Measurements from ENCODE around the gene POMGNT1. TPM values are rescaled to one million over a fixed set of nuclear protein-coding genes. Genes with fewer than 3 reads are reported as not detected.
A peak's percentile ranks its signal among the peaks of the same experiment; 100 is the strongest.

Gene POMGNT1
- total RNA-seq, 2 donors from 2014 or later: 30.8 to 35.5 TPM

DNA sequence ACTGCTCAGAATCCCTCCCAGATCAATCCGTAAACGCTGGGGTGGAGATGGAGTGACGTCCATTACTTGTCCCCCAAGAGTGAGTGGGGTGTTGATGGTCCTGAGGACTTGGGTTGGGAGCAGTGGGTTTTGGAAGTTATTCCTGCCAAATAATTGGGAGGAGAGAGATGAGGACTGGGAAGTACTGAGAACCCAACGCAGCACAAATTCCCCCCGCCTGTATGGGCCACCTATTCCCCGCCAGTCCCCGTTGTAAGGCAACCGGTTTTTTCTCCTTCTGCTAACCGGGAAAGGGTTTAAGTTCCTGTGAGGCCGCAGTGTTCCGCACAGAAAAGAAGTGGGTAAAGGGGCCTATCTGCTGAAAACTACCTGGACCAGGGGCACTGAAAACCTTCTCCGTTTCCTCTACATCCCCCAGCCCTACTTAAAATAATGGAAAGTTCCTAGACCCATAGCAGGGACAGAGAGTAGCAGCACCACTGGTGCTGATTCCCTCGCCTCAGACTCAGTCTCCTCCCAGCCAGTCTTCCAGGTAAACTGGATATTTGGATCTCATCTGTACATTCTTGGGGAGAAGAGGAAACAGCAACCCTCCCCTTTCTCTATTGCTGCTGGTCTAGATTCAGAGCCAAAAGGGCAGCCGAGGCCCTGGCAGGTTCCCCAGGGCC lies 5.6 kb upstream of the POMGNT1 start:
- Mint-ChIP-seq H3K4me1 (ENCODE audit: low read depth) (peaks cover 15% of the 10 kb centered on the region), H3K27me3 (ENCODE audit: low read depth) (no peaks in the 10 kb centered on the region), H3K36me3 (ENCODE audit: insufficient read depth in 2 of 2) (no peaks in the 10 kb centered on the region), H3K27ac (no peak overlapping the region), H3K9me3 (no peaks in the 10 kb centered on the region), H3K4me3 (peak overlapping the region; percentile 31 to 88)
- DNase-seq (no peak), ATAC-seq (replicated peaks in 1 of 2) (no peak)

DNA sequence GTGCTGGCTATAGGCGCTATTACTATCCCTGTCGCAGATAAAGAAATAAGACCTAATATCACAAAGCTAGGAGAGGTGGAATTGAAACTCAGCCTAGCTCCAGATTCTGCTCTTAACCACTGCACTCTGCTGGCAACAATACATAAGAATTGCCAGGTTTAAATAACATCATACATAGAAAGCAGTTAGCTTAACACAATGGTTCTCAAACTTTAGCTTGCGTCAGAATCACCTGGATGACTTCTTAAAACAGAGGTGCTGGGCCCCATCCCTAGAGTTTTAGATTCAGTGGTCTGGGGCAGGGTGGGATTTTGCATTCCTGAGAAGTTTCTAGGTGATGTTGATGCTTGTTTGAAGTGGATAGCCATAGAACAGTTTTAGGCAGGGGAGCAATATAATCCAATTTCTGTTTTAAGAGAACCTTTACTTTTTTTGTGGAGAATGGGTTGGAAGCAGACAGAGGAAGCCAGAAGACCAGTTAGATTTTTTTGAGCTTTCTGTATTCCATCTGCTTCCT lies 1.1 kb upstream of the POMGNT1 start:
- no peak for DNase-seq
- H3K27me3 Mint-ChIP-seq (ENCODE audit: low read depth): no peaks in the 10 kb centered on the region
- no peak overlapping the region for H3K27ac Mint-ChIP-seq
- no peaks in the 10 kb centered on the region for H3K36me3 Mint-ChIP-seq (ENCODE audit: insufficient read depth in 2 of 2)
- H3K4me3 Mint-ChIP-seq: peak overlapping the region; percentile 78 to 83
- H3K4me1 Mint-ChIP-seq (ENCODE audit: low read depth): peaks cover 30% of the 10 kb centered on the region
- no peaks in the 10 kb centered on the region for H3K9me3 Mint-ChIP-seq
- no peak for ATAC-seq (replicated peaks in 1 of 2)

DNA sequence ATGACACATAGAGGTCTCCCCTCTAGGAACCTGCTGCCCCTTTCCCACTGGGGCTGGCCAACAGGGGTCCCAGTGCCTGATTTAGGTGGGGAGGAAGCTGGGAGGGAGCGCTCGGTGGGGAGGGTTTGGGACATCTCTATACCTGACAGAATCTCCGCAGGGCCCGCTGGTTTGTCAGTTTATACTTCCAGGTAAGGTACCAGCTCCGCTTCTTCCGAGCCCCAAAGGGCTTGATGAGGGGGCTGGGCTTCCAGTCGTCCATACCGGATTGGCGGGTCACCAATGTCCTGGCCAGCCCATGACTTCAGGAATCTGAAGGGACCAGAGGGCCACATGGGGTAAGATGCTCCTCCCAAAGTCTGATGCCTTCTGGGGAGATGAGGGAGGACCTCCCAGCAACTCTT lies 672 bp downstream of the POMGNT1 start:
- Mint-ChIP-seq H3K27ac (peak overlapping the region; percentile 28), H3K27me3 (ENCODE audit: low read depth) (no peaks in the 10 kb centered on the region), H3K36me3 (ENCODE audit: insufficient read depth in 2 of 2) (no peaks in the 10 kb centered on the region), H3K9me3 (no peaks in the 10 kb centered on the region), H3K4me1 (ENCODE audit: low read depth) (peaks cover 24% of the 10 kb centered on the region), H3K4me3 (peak overlapping the region; percentile 85 to 87)
- ATAC-seq (replicated peaks in 1 of 2): no peak
- DNase-seq: no peak

DNA sequence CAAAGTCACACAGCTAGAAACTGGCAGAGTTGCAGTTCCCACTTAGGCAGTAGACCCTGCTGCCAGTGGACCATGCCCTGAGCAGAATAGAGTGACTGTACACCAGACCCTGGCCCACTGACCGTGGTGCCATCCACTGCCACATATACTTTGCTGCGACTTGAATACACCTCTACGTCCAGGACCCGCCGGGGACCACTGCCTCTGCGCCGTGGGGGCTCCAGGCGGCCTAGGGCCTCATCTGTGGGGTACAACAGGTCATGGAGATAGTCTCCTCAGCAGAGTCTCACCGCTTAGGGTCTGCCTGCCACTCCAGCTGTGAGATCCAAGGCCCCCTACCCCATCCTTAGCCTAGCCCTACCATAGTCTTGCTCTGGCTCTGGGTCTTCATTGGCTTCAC lies 1.6 kb downstream of the POMGNT1 start:
- peaks cover 22% of the 10 kb centered on the region for H3K4me1 Mint-ChIP-seq (ENCODE audit: low read depth)
- H3K27ac Mint-ChIP-seq: no peak overlapping the region
- no peak for DNase-seq
- ATAC-seq (replicated peaks in 1 of 2): no peak
- no peaks in the 10 kb centered on the region for H3K27me3 Mint-ChIP-seq (ENCODE audit: low read depth)
- H3K36me3 Mint-ChIP-seq (ENCODE audit: insufficient read depth in 2 of 2): no peaks in the 10 kb centered on the region
- no peaks in the 10 kb centered on the region for H3K9me3 Mint-ChIP-seq
- H3K4me3 Mint-ChIP-seq: peak overlapping the region in 1 of 2 donors; percentile 87

DNA sequence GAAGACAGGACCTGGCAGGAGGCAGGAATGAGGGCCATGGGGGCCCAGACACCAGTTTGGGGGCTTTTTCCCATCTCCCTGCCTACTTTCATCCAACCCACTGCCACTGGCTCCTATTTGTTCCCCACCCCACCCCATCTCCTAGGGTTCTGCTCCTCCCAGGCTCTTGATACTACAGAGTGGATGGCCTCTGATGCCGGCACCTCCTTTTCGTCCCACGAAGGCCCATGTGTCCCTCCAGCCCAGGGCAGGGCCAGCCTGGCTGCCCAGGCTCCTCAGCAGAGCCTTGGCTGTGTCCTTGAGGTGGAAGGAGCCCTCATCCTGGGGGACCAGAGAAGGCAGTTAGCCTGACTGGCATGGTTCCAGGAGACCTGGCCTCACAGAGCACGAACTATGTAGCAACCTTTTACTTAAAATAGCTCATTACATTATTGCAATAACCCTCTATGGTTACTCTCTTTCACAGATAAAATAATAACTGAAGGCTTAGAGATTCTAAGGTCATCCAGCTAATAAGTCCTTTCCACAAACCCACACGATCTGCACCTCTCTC lies 3.5 kb downstream of the POMGNT1 start:
- Mint-ChIP-seq H3K36me3 (ENCODE audit: insufficient read depth in 2 of 2) (no peaks in the 10 kb centered on the region), H3K4me3 (no peak overlapping the region), H3K9me3 (no peaks in the 10 kb centered on the region), H3K4me1 (ENCODE audit: low read depth) (peaks cover 22% of the 10 kb centered on the region), H3K27me3 (ENCODE audit: low read depth) (no peaks in the 10 kb centered on the region), H3K27ac (no peak overlapping the region)
- ATAC-seq (replicated peaks in 1 of 2) (no peak), DNase-seq (no peak)

DNA sequence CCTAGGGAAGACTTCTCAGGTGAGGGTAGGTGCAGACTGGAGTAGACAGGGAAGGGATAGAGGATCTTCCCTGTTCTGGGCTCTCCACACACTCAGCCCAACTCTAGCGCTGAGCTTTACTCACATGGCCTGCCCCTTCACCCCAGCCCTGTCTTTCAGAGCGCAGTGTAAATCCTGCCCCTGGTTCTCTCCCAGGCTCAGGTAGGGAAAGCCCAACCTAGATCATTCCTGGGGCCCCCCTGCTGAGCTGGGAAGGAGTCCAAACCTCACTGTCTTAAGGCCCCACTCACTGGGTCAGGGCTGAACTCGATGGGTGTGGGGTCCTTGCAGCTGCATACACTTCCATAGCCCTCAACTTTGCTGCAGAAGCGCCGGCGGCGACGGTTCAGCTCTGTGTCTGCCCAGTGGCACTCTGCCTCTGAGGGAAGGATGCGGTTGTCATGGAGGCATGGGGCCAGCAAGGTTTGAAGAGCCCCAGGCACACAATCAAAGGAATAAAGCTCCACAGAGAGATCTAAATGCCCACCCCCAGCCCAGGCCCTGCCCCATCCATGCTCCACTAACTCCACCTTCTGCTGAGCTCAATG lies 4.2 kb downstream of the POMGNT1 start:
- H3K9me3 Mint-ChIP-seq: no peaks in the 10 kb centered on the region
- no peak for ATAC-seq (replicated peaks in 1 of 2)
- H3K27ac Mint-ChIP-seq: no peak overlapping the region
- H3K4me3 Mint-ChIP-seq: no peak overlapping the region
- H3K27me3 Mint-ChIP-seq (ENCODE audit: low read depth): no peaks in the 10 kb centered on the region
- DNase-seq: no peak
- H3K36me3 Mint-ChIP-seq (ENCODE audit: insufficient read depth in 2 of 2): no peaks in the 10 kb centered on the region
- peaks cover 17% of the 10 kb centered on the region for H3K4me1 Mint-ChIP-seq (ENCODE audit: low read depth)

DNA sequence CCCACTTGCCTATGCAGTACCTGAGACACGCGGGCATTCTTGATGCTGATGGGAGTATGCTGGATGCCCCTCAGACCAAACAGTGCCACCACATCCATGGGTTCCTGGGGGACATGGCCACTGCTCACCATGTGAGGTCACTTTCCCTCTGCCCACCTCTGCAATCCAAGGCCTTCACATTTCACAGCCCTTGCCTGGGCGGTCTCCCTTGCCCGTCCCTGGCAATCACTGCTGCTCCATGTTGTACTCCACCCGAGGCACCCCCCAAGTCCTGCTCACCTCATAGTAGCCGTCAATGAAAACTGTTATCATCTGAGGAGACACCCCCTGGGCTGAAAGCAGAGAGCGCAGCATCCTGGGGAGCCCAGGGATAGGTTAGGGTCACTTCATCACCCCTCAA lies 4.9 kb downstream of the POMGNT1 start:
- H3K27me3 Mint-ChIP-seq (ENCODE audit: low read depth): no peaks in the 10 kb centered on the region
- no peaks in the 10 kb centered on the region for H3K36me3 Mint-ChIP-seq (ENCODE audit: insufficient read depth in 2 of 2)
- peaks cover 16% of the 10 kb centered on the region for H3K4me1 Mint-ChIP-seq (ENCODE audit: low read depth)
- ATAC-seq (replicated peaks in 1 of 2): no peak
- H3K27ac Mint-ChIP-seq: no peak overlapping the region
- no peaks in the 10 kb centered on the region for H3K9me3 Mint-ChIP-seq
- no peak overlapping the region for H3K4me3 Mint-ChIP-seq
- DNase-seq: no peak

DNA sequence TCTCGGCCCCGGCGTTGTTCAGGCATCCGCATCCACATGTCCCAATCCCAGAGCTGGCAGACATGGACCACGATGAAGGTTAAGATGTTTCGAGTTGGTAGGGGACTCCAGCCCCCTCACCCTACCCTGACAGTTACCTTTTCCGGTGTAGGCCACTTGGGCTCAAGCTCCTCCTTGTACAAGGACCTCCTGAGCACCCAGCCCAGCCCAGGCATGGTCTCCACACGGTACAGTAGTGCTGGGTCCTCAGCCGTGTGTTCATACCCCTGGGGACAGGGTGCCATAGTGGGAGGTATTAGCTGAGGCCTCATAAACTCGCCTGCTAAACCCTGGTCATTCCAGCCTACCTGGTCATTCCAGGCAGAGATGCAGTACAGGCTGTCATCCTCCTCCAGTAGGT lies 6.1 kb downstream of the POMGNT1 start:
- Mint-ChIP-seq H3K27ac (no peak overlapping the region), H3K27me3 (ENCODE audit: low read depth) (no peaks in the 10 kb centered on the region), H3K4me3 (no peak overlapping the region), H3K36me3 (ENCODE audit: insufficient read depth in 2 of 2) (no peaks in the 10 kb centered on the region), H3K4me1 (ENCODE audit: low read depth) (peaks cover 11% of the 10 kb centered on the region), H3K9me3 (no peaks in the 10 kb centered on the region)
- no peak for ATAC-seq (replicated peaks in 1 of 2)
- DNase-seq: no peak

DNA sequence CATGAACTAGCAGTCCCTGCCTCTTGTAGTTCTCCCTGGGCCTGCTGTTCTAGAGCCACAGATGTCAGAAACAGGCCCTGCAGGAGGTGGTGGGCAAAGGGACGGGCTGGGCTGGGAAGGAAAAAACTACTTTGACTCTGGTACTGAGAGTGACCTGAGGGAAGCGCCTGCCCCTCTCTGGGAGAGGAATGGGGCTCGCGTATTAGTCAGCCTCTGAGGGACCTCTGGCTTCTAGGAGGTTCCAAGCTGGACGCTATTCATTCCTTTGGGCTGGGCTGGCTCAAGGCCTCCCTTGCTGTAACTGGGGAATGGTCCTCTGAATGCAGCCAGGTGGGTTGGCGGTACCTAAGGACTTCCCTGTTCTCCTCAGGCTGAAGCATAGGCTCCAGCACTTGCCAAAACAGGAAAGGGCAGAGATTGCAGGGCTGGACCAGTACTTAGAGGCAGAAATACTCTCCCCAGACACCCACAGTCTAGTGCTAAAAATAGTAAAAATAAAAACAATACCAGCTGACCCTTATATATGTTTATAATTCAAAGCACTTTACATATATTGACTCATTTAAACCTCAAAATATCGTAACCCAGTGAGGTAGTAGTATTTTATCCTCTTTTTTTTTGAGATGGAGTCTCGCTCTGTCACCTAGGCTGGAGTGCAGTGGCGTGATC lies 7.1 kb downstream of the POMGNT1 start:
- H3K36me3 Mint-ChIP-seq (ENCODE audit: insufficient read depth in 2 of 2): no peaks in the 10 kb centered on the region
- no peak overlapping the region for H3K4me3 Mint-ChIP-seq
- no peaks in the 10 kb centered on the region for H3K27me3 Mint-ChIP-seq (ENCODE audit: low read depth)
- ATAC-seq (replicated peaks in 1 of 2) (no peak), DNase-seq (no peak)
- H3K4me1 Mint-ChIP-seq (ENCODE audit: low read depth): peaks cover 2% of the 10 kb centered on the region
- no peak overlapping the region for H3K27ac Mint-ChIP-seq
- no peaks in the 10 kb centered on the region for H3K9me3 Mint-ChIP-seq

DNA sequence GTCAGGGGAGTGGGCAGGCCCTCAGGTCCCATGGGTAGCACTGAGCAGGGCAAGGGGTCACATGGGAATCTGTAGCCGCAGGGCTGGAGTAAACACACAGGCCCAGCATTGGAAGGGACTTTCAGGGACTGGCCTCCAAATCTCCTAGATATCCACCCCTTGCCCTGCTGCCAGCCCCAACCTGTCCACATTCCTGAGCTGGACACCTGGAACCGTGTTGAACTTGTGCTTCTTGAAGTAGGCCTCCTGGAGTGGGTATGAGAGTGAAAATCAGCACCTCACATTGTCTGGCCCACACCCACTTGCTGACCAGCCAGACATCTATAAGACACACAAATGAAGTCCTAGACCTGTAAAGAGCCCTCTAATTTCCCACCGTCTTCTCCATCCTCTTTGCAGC lies 7.7 kb downstream of the POMGNT1 start:
- no peak for DNase-seq
- H3K4me3 Mint-ChIP-seq: no peak overlapping the region
- no peak overlapping the region for H3K27ac Mint-ChIP-seq
- no peaks in the 10 kb centered on the region for H3K27me3 Mint-ChIP-seq (ENCODE audit: low read depth)
- H3K9me3 Mint-ChIP-seq: no peaks in the 10 kb centered on the region
- peaks cover 4% of the 10 kb centered on the region for H3K4me1 Mint-ChIP-seq (ENCODE audit: low read depth)
- ATAC-seq (replicated peaks in 1 of 2): no peak
- H3K36me3 Mint-ChIP-seq (ENCODE audit: insufficient read depth in 2 of 2): no peaks in the 10 kb centered on the region

DNA sequence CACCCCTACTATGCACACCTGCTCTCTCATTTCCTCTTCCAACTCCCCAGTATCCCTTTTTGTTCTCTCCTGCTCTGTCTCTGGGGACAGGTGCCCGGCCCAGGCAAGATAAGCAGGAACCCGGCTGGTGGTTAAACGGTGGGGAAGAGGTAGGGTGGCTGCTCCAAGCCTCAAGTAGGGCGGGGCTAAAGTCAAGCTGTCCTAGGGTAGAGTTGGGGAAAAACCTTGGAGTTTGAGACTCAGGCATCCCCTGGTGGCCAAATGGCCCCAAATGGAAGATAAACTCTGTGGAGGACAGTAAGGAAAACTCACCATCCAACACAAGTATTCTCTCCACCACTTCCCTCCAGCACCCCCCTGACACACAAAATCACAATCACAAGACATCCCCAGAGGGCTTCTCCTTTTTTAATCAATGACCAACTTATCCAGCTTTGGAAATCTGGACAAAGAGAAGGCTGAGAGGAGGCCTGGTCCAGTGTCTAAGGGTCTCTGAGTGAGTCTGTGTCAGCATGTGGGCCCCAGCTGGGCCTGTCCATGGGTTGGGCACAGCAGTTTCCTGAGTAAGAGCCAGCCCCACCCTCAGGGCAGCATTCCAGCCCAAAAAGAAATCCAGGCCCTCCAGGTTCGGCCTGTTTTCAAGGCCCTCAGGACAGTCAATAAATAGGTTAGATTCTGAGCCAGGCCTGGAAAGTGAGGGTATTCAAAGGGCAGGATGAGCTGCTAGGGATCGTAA lies 9.8 kb downstream of the POMGNT1 start:
- no peaks in the 10 kb centered on the region for H3K36me3 Mint-ChIP-seq (ENCODE audit: insufficient read depth in 2 of 2)

DNA sequence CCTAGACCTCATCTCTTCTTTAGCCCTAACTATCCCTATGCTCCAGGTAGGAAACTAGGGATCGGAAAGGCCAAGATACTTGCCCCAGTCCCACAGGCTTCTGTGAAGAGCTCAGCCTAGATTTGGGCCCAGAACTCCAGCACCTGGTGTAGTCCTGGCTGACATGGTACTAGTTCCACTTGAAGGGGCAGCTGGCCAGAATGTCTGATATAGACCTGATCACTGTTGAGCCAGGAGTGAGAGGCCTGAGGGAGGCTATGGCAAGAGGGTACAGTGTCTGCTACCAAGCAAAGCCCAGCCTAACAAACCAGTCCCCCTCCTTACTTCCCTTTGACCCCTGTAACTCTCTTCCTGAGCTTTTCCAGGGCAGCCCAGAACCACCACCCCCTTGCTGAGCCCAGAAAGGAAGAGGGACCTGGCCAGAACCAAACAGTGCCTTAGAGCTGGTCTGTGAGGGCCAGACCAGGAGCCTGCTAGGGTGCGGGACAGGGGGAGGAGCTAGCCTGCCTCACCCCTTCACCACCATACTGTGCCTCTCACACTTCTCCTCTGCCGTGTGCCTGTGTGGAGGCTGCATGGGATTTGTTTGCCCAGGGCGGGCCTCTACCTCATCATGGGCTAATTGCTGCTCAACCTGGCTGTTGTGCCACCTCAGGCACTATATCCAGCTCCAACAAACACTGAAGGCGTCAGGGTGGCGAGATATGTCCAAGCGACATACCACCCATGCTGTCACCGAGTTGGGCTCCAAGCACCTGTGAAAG lies 10.9 kb downstream of the POMGNT1 start:
- Mint-ChIP-seq H3K9me3 (no peaks in the 10 kb centered on the region), H3K36me3 (ENCODE audit: insufficient read depth in 2 of 2) (no peaks in the 10 kb centered on the region), H3K27ac (no peak overlapping the region), H3K27me3 (ENCODE audit: low read depth) (no peaks in the 10 kb centered on the region), H3K4me1 (ENCODE audit: low read depth) (peaks cover 23% of the 10 kb centered on the region), H3K4me3 (no peak overlapping the region)
- DNase-seq (no peak), ATAC-seq (replicated peaks in 1 of 2) (no peak)

More for the DNA sequence above, 9.8 kb downstream of the POMGNT1 start:
- Mint-ChIP-seq H3K27ac (no peak overlapping the region), H3K9me3 (no peaks in the 10 kb centered on the region), H3K4me3 (no peak overlapping the region), H3K4me1 (ENCODE audit: low read depth) (peaks cover 23% of the 10 kb centered on the region), H3K27me3 (ENCODE audit: low read depth) (no peaks in the 10 kb centered on the region)
- DNase-seq: no peak
- ATAC-seq (replicated peaks in 1 of 2): no peak

All from activated T-cell treated with anti-CD3 and anti-CD28 coated beads, Interleukin-2, amount 50 U/mL, for 72 hours (primary cell).